Activated CD4-positive, alpha-beta T cell treated with anti-CD3 and anti-CD28 coated beads for 36 hours (primary cell): ENCODE results near the gene NIBAN1. TPM values are rescaled to one million over a fixed set of nuclear protein-coding genes. Genes with fewer than 3 reads are reported as not detected.
"Not testable (repeated sequence)": the region's sequence is repeated elsewhere in the genome, so short reads cannot be mapped to it uniquely, and the experiment has no call there.

Experiments
- ATAC-seq: fragments of 200-7000 bp; cut with Tn5 transposase; one replicate; pipeline ENCODE4 v1.10.0; 2021; ENCODE audit warnings: mild to moderate bottlenecking, moderate library complexity
- CTCF ChIA-PET: fragments of 350-600 bp; sonication (Branson Sonifier 250); formaldehyde crosslinking; loops from one replicate; lab custom pipeline; 2021; ENCODE audit warnings: antibody characterized with exemption; lab: Charles Lee
- POLR2A ChIA-PET: fragments of 350-600 bp; sonication (Branson Sonifier 250); formaldehyde crosslinking; loops from one replicate; lab custom pipeline; 2021; ENCODE audit warnings: antibody characterized with exemption, inconsistent platforms; lab: Charles Lee
- DNase-seq: peaks from one replicate; pipeline ENCODE4 v3.0.0-alpha.2; 2020
- H3K27ac Mint-ChIP-seq: one replicate; pipeline ENCODE4 v1.8.0; 2021; ENCODE audit warnings: mixed read lengths
- H3K27me3 Mint-ChIP-seq: one replicate; pipeline ENCODE4 v1.8.0; 2021; ENCODE audit warnings: mixed read lengths
- H3K36me3 Mint-ChIP-seq: one replicate; pipeline ENCODE4 v1.8.0; 2021; ENCODE audit warnings: low read depth, mixed read lengths
- H3K4me1 Mint-ChIP-seq: one replicate; pipeline ENCODE4 v1.8.0; 2021; ENCODE audit warnings: mixed read lengths
- H3K4me3 Mint-ChIP-seq: one replicate; pipeline ENCODE4 v1.8.0; 2021; ENCODE audit warnings: mild to moderate bottlenecking, moderate library complexity, mixed read lengths
- H3K9me3 Mint-ChIP-seq: one replicate; pipeline ENCODE4 v1.8.0; 2021; ENCODE audit warnings: low read depth, mixed read lengths
- intact Hi-C, 2 experiments: fragments of 100-400 bp; cut with DNase I in 1 of 2; cut with micrococcal nuclease in 1 of 2; formaldehyde crosslinking; loops; one replicate each; pipeline versions ENCODE4 v1.14.2 to v1.15.1; 2022 to 2024; cut with DNase I, micrococcal nuclease
- total RNA-seq, 2 experiments: library from RNA; stranded (reverse); gene quantifications; one replicate each; pipeline ENCODE4 v1.2.3, GENCODE V29; 2021

Gene NIBAN1, protein sequence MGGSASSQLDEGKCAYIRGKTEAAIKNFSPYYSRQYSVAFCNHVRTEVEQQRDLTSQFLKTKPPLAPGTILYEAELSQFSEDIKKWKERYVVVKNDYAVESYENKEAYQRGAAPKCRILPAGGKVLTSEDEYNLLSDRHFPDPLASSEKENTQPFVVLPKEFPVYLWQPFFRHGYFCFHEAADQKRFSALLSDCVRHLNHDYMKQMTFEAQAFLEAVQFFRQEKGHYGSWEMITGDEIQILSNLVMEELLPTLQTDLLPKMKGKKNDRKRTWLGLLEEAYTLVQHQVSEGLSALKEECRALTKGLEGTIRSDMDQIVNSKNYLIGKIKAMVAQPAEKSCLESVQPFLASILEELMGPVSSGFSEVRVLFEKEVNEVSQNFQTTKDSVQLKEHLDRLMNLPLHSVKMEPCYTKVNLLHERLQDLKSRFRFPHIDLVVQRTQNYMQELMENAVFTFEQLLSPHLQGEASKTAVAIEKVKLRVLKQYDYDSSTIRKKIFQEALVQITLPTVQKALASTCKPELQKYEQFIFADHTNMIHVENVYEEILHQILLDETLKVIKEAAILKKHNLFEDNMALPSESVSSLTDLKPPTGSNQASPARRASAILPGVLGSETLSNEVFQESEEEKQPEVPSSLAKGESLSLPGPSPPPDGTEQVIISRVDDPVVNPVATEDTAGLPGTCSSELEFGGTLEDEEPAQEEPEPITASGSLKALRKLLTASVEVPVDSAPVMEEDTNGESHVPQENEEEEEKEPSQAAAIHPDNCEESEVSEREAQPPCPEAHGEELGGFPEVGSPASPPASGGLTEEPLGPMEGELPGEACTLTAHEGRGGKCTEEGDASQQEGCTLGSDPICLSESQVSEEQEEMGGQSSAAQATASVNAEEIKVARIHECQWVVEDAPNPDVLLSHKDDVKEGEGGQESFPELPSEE
- total RNA-seq: 10 to 100 TPM; 18.6 to 19.7 TPM

- H3K36me3 Mint-ChIP-seq: no peaks in the 10 kb centered on the region
- H3K4me3 Mint-ChIP-seq: peak within 1 kb of the TSS; percentile 86
- intact Hi-C loops: loop anchor here (1.0 to 10.0 kb wide), 8 partner anchors 71 to 919 kb away; partner anchors contain the start of genes SWT1 (in 2 of the 2), TRMT1L (in 2 of the 2), TSEN15 (in 2 of the 2) and RNF2 (in 1 of the 2)
- ChIA-PET POLR2A (interaction anchor here (0.6 to 2.0 kb wide), 6 partner anchors 21 to 221 kb away, joined by 3 to 10 read pairs (median 5); no protein-coding TSS in a partner anchor), CTCF (interaction anchor here (0.6 to 2.7 kb wide), 5 partner anchors 9 to 168 kb away, joined by 3 to 28 read pairs (median 4); no protein-coding TSS in a partner anchor)
- H3K4me1 Mint-ChIP-seq: peaks cover 44% of the 10 kb centered on the region
- no peaks in the 10 kb centered on the region for H3K9me3 Mint-ChIP-seq
- ATAC-seq: peak; percentile 68
- peak; percentile 81 for DNase-seq
- H3K27ac Mint-ChIP-seq: peak within 1 kb of the TSS; percentile 97
- H3K27me3 Mint-ChIP-seq: peaks cover 16% of the 10 kb centered on the region
Observed at GRCh38 chr1:184974056-184974836, at the start of gene NIBAN1. Gene NIBAN1, minus strand, starts transcription at chr1:184974508. Its CDS starts 152 bp downstream, at chr1:184974356.

DNA sequence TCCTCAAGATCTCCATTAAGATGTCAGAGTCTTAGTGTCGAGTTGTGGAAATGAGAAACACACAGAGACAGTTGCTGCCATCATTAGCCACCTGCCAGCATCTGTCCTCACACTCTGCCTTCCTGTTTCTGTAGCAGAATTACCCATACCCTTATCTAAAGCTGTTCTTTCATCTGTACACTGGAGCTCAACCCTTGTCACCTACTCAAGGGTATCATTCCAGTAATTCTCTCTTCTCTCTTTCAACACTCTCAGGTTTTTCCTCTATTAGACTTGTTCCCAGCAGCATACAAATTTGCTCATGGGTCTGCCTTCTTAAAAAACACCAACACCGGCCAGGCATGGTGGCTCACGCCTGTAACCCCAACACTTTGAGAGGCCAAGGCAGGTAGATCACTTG is 43.7 kb upstream of the NIBAN1 start:
- intact Hi-C loops: no loop called here
- Mint-ChIP-seq H3K4me1 (no peaks in the 10 kb centered on the region), H3K27ac (no peak overlapping the region), H3K4me3 (no peak overlapping the region), H3K36me3 (no peaks in the 10 kb centered on the region), H3K9me3 (no peaks in the 10 kb centered on the region), H3K27me3 (no peaks in the 10 kb centered on the region)
- no peak for DNase-seq
- ChIA-PET CTCF (interaction anchor here (0.6 kb wide), 1 partner anchor 23 kb away, joined by 3 read pairs; no protein-coding TSS in a partner anchor), POLR2A (no interaction called here)
- no peak for ATAC-seq

DNA sequence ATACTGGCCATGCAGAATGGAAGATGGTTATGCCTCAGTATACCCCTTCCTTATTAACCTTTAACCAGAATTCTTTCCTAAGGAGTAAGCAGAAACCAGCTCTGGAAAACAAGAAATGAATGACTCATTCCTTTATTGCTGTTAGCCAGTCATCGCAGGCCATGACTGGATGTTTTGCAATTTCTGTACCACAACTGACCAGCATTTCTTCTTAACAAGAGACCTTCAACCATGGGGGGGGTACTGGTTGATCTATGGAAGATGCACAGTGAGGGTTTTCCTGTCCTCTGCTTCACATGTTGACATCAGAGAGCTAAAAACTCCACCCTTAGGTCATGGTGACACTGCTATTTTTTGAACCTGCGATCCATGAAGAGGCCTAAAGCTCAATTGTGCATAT is 43.0 kb upstream of the NIBAN1 start:
- no peaks in the 10 kb centered on the region for H3K4me1 Mint-ChIP-seq
- CTCF ChIA-PET: interaction anchor here (0.6 to 1.2 kb wide), 2 partner anchors 153 to 253 kb away, joined by 3 read pairs; no protein-coding TSS in a partner anchor
- H3K27me3 Mint-ChIP-seq: no peaks in the 10 kb centered on the region
- no peak overlapping the region for H3K27ac Mint-ChIP-seq
- DNase-seq (no peak), ATAC-seq (no peak)
- H3K9me3 Mint-ChIP-seq: no peaks in the 10 kb centered on the region
- POLR2A ChIA-PET: no interaction called here
- intact Hi-C loops: no loop called here
- no peaks in the 10 kb centered on the region for H3K36me3 Mint-ChIP-seq
- no peak overlapping the region for H3K4me3 Mint-ChIP-seq

DNA sequence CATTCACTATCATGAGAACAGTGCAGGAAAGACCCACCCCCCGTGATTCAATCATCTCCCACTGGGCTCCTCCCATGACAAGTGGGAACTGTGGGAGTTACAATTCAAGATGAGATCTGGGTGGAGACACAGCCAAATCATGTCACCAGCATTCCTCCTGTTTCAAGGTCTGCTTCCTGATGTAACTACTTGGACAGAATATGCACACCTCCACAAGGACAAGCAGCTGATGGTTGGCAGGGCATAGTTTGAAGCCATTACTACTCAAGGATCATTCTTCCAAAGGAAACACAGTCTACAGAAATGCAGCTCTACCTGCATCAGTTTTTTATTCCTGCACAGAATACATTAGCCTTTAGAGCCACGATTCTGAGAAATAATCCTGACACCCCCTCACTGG is 42.6 kb upstream of the NIBAN1 start:
- H3K9me3 Mint-ChIP-seq: no peaks in the 10 kb centered on the region
- ATAC-seq (no peak), DNase-seq (no peak)
- no peaks in the 10 kb centered on the region for H3K27me3 Mint-ChIP-seq
- POLR2A ChIA-PET: no interaction called here
- no peaks in the 10 kb centered on the region for H3K4me1 Mint-ChIP-seq
- intact Hi-C loops: no loop called here
- H3K4me3 Mint-ChIP-seq: no peak overlapping the region
- H3K27ac Mint-ChIP-seq: no peak overlapping the region
- CTCF ChIA-PET: interaction anchor here (1.1 to 1.2 kb wide), 2 partner anchors 153 to 212 kb away, joined by 3 read pairs; no protein-coding TSS in a partner anchor
- H3K36me3 Mint-ChIP-seq: no peaks in the 10 kb centered on the region

- Mint-ChIP-seq H3K27ac (no peak overlapping the region), H3K9me3 (no peaks in the 10 kb centered on the region), H3K4me1 (no peaks in the 10 kb centered on the region), H3K36me3 (no peaks in the 10 kb centered on the region), H3K4me3 (no peak overlapping the region), H3K27me3 (no peaks in the 10 kb centered on the region)
- ATAC-seq (no peak), DNase-seq (no peak)
- ChIA-PET CTCF (no interaction called here), POLR2A (no interaction called here)
- intact Hi-C loops: no loop called here
Observed at GRCh38 chr1:185015631-185016030, 41.3 kb upstream of the NIBAN1 start.

GRCh38 chr1:185014941-185015340 is 40.6 kb upstream of the NIBAN1 start:
- ChIA-PET CTCF (no interaction called here), POLR2A (no interaction called here)
- DNase-seq: no peak
- Mint-ChIP-seq H3K4me3 (no peak overlapping the region), H3K4me1 (no peaks in the 10 kb centered on the region), H3K36me3 (no peaks in the 10 kb centered on the region), H3K27ac (no peak overlapping the region), H3K9me3 (no peaks in the 10 kb centered on the region), H3K27me3 (no peaks in the 10 kb centered on the region)
- intact Hi-C loops: no loop called here
- ATAC-seq: no peak

DNA sequence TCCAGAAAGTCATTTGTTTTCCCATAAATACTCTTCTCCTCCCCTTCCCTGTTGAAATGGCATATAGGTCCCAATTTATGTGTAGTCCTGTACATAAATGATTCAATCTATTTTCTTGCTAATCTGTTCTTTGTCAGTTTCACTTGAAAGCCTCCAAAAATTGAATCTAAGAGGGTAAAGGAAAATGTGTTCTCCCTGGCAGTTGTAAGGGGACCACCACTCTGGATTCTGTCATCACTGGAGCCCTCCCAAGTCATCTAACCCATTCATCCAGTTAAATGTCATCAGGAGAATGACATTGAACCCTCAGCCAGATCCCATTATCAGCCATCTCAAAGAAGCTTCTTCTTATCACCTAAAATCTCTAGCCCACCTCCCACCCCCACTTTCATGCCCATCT is 36.1 kb upstream of the NIBAN1 start:
- Mint-ChIP-seq H3K4me1 (no peaks in the 10 kb centered on the region), H3K36me3 (no peaks in the 10 kb centered on the region), H3K4me3 (no peak overlapping the region), H3K27ac (no peak overlapping the region), H3K9me3 (no peaks in the 10 kb centered on the region), H3K27me3 (no peaks in the 10 kb centered on the region)
- POLR2A ChIA-PET: no interaction called here
- intact Hi-C loops: no loop called here
- no peak for DNase-seq
- CTCF ChIA-PET: no interaction called here
- no peak for ATAC-seq

DNA sequence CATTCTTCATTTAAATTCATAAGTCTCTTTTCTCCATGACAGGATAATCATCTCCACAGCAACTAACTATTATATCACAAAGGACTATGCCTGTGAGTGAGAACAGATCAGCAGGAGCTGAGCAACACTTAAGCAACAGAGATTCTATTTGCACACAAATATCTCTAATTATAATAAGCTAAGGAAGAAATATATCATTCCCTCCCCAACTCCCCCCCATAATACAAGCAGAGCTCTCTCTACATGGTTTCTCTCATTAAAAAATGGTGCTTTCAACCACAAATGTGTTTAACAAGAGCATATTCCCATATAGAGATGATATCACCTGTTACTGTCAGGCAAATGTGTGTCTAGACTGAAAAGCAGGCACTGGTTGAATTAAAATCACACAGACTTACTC is 34.5 kb upstream of the NIBAN1 start:
- Mint-ChIP-seq H3K27me3 (no peaks in the 10 kb centered on the region), H3K4me1 (no peaks in the 10 kb centered on the region), H3K36me3 (no peaks in the 10 kb centered on the region), H3K27ac (no peak overlapping the region), H3K4me3 (no peak overlapping the region), H3K9me3 (no peaks in the 10 kb centered on the region)
- ChIA-PET POLR2A (no interaction called here), CTCF (no interaction called here)
- no peak for DNase-seq
- ATAC-seq: no peak
- intact Hi-C loops: no loop called here

DNA sequence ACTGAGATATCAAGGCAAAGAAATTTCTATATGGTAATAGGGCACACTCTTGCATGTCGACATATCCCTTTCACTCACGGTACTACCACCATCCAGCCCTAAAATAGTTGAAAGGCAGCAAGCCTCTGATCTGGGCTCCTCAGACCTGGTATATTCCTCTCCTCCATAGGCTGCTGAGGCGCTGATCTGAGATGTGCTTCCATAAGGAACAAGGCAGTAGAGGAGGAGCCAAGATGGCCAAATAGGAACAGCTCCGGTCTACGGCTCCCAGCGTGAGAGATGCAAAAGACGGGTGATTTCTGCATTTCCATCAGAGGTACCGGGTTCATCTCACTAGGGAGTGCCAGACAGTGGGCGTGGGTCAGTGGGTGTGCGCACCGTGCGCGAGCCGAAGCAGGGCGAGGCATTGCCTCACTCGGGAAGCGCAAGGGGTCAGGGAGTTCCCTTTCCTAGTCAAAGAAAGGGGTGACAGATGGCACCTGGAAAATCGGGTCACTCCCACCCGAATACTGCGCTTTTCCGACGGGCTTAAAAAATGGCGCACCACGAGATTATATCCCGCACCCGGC is 27.1 kb upstream of the NIBAN1 start:
- H3K4me1 Mint-ChIP-seq, H3K4me3 Mint-ChIP-seq, DNase-seq, intact Hi-C loops, ATAC-seq, H3K9me3 Mint-ChIP-seq, POLR2A ChIA-PET, H3K36me3 Mint-ChIP-seq, CTCF ChIA-PET, H3K27ac Mint-ChIP-seq: not testable (repeated sequence)
- H3K27me3 Mint-ChIP-seq: peaks cover 10% of the 10 kb centered on the region

GRCh38 chr1:184999974-185000373 is 25.7 kb upstream of the NIBAN1 start:
- H3K4me3 Mint-ChIP-seq, H3K36me3 Mint-ChIP-seq, intact Hi-C loops, H3K27ac Mint-ChIP-seq, H3K4me1 Mint-ChIP-seq, DNase-seq, POLR2A ChIA-PET, H3K9me3 Mint-ChIP-seq, ATAC-seq: not testable (repeated sequence)
- CTCF ChIA-PET: interaction anchor here (0.7 kb wide), 1 partner anchor 228 kb away, joined by 3 read pairs; no protein-coding TSS in a partner anchor
- H3K27me3 Mint-ChIP-seq: peaks cover 16% of the 10 kb centered on the region
